AG09309 (cell line): ENCODE data around the gene LSM10.

Source experiments
- DNase-seq: peaks from one replicate; pipeline ENCODE4 v3.0.0-alpha.2; 2010; ENCODE audit warnings: low read depth
- H3K4me3 ChIP-seq: 2 replicates; pipeline ENCODE4 v1.5.1; 2011; ENCODE audit warnings: mild to moderate bottlenecking, low read depth, low read length, moderate library complexity; ENCODE audit not compliant: control insufficient read depth
- TF ChIP-seq, protein P1 (sequence below): IDR thresholded peaks from 2 replicates; pipeline ENCODE4 v1.5.1; 2011; ENCODE audit warnings: mild to moderate bottlenecking, low read depth, low read length, inconsistent platforms; ENCODE audit not compliant: insufficient read depth, control insufficient read depth; ENCODE audit errors: missing control alignments

The LSM10 gene

DNA sequence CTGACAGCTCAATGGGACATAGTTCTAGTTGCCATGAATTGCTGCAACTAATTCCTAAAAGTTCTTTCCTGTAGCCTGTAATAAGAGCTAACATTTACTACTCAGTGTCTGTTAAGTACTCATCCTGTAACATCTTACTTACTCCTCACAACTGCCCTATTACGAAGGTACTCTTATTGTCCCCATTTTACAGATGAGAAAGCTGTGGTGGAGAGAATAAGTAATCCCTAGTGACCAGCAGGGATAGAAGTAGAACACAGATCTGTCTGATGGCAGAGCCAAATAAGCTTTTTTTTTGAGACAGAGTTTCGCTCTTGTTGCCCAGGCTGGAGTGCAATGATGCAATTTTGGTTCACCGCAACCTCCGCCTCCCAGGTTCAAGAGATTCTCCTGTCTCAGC is 15.0 kb downstream of the LSM10 start:
- no peak overlapping the region for H3K4me3 ChIP-seq
- TF ChIP-seq, protein P1, sequence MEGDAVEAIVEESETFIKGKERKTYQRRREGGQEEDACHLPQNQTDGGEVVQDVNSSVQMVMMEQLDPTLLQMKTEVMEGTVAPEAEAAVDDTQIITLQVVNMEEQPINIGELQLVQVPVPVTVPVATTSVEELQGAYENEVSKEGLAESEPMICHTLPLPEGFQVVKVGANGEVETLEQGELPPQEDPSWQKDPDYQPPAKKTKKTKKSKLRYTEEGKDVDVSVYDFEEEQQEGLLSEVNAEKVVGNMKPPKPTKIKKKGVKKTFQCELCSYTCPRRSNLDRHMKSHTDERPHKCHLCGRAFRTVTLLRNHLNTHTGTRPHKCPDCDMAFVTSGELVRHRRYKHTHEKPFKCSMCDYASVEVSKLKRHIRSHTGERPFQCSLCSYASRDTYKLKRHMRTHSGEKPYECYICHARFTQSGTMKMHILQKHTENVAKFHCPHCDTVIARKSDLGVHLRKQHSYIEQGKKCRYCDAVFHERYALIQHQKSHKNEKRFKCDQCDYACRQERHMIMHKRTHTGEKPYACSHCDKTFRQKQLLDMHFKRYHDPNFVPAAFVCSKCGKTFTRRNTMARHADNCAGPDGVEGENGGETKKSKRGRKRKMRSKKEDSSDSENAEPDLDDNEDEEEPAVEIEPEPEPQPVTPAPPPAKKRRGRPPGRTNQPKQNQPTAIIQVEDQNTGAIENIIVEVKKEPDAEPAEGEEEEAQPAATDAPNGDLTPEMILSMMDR, result no peak
- DNase-seq, result no peak

DNA sequence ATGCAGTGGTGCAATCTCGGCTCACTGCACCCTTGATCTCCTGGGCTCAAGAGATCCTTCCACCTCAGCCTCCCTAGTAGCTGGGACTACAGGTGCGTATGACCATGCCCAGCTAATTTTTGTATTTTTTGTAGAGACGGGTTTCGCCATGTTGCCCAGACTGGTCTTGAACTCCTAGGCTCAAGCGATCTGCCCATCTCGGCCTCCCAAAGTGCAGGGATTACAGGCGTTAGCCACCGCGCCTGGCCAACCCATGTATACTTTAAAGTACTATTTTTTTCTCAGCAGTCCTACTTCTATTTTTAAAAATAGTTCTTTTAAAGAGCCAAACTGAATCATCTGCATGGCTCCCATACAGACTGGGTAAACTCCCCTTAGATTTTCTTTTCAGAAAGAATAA is 15.5 kb downstream of the LSM10 start:
- TF ChIP-seq, protein P1, result no peak
- H3K4me3 ChIP-seq, result no peak overlapping the region
- no peak for DNase-seq

DNA sequence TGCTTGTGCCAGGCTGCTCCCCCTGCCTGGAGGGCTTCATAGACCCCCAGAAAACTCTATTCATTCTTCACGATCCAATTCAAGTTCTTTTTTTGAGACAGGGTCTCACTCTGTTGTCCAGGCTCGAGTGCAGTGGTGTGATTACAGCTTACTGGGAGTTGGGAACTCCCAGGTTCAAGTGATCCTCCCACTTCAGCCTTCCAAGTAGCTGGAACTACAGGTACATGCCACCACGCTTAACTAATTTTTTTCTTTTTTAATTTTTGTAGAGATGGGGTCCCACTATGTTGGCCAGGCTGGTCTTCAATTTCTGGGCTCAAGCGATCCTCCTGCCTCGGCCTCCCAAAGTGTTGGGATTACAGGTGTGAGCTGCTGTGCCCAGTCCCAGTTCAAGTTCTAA is 16.3 kb downstream of the LSM10 start:
- TF ChIP-seq, protein P1, result no peak

DNA sequence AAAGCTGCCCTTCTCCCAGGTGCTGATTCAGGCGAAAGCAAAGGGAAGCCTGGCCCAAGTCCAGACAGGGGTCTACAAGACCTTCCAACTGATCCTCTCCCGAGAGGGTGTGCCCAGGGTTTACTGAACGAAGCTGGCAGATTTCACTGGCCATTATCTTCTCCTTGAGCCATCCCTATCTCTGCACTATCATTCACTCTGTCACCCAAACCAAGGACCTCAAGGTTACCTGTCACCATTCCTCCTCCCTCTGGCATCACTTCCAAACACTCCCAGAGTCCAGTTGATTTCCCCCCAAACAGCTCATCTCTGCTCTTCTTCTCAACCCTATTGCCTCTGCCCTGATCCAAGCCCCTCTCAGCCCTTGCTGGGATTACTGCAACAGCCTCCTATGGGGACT is 16.9 kb downstream of the LSM10 start:
- DNase-seq, result no peak
- no peak overlapping the region for H3K4me3 ChIP-seq
- TF ChIP-seq, protein P1, result no peak

More for the DNA sequence above, 16.3 kb downstream of the LSM10 start:
- no peak for DNase-seq
- no peak overlapping the region for H3K4me3 ChIP-seq

DNA sequence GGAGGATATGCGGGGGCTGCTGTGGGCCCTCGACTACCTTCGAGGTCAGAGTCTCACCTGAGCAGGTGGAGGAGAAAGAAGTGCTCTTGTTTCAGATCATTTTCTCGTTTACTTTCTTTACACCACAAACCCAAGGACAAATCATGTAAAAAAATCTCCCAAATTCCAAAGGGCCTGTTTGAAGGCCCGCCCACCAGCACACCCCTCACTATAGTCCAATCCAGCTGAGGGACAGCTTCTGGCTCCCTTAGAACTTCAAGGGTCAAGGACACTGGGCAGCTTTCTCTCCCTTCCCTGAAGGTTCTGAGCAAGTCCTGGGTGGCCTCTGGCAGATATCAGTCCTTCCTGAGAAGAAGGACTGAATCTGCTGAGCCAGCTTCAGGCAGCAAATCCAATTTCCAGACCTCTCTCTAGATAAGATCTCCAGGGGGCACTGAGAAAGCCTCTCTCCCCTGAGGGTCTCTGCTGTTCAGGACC is 17.5 kb downstream of the LSM10 start:
- no peak overlapping the region for H3K4me3 ChIP-seq
- DNase-seq, result no peak
- TF ChIP-seq, protein P1, result no peak

DNA sequence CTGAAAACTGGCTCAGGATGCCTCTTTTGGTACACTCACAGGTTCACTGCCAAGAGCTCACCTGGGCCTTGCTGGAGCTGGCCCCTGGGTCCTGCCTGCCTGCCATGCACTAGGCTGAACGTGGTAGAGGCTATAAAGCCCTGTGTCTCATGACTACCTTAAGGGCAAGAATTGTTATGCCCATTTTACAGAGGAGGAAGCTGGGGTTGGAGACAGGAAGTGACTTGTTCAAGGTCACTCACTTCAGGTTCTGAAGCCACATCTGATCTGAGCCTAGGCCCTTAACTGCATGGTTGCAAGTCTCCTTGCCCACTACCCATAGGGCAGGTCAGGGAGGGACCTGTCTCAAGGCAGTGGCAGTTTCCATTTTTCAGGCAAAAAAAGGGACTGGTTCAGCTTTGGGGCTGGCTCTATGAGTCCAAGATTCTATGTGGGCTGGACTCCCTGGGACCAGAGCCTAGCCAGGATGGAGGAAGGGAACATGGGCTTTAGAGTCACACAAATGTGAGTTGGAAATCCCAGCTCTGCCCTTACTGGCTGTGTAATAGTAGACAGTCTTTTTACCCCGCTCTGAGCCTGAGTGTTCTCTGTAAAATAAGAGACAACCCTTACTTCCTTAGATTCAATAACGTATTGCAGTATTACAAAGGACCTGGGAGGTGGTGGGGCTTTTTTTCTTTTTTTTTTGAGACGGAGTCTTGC is 19.8 kb downstream of the LSM10 start:
- H3K4me3 ChIP-seq, result no peak overlapping the region
- DNase-seq, result no peak
- TF ChIP-seq, protein P1, result no peak
